GM04503 (cell line): Measurements from ENCODE around the gene SMIM29.
"Not testable (repeated sequence)": the region's sequence is repeated elsewhere in the genome, so short reads cannot be mapped to it uniquely, and the experiment has no call there.

ENCODE experiments used
- DNase-seq: peaks from one replicate; pipeline ENCODE4 v3.0.0-alpha.2; 2012; ENCODE audit warnings: low read depth

SMIM29 gene

GRCh38 chr6:34248727-34249468, at the start of gene SMIM29:
TSS of gene SMIM29 (minus strand) at chr6:34249006. CDS start at chr6:34247791, 1,215 bp downstream.
- peak; percentile 58 for DNase-seq

- DNase-seq: no peak
Observed at GRCh38 chr6:34295721-34296120, 46.9 kb upstream of the SMIM29 start.

- no peak for DNase-seq
Observed at GRCh38 chr6:34292954-34293353, 44.1 kb upstream of the SMIM29 start.

GRCh38 chr6:34289137-34289536, 40.3 kb upstream of the SMIM29 start:
- no peak for DNase-seq

GRCh38 chr6:34288581-34288980, 39.8 kb upstream of the SMIM29 start:
- DNase-seq: no peak

GRCh38 chr6:34285448-34286164, 36.8 kb upstream of the SMIM29 start:
- DNase-seq: no peak

GRCh38 chr6:34284563-34285447, 36.0 kb upstream of the SMIM29 start:
- peak; percentile 67 for DNase-seq

- DNase-seq: no peak
Observed at GRCh38 chr6:34281702-34282334, 33.0 kb upstream of the SMIM29 start.

- no peak for DNase-seq
Observed at GRCh38 chr6:34280216-34280615, 31.4 kb upstream of the SMIM29 start.

- DNase-seq: no peak
Observed at GRCh38 chr6:34278833-34279232, 30.0 kb upstream of the SMIM29 start.

- no peak for DNase-seq
Observed at GRCh38 chr6:34277763-34278112, 28.9 kb upstream of the SMIM29 start.

GRCh38 chr6:34276881-34277762, 28.3 kb upstream of the SMIM29 start:
- DNase-seq: no peak

GRCh38 chr6:34276191-34276590, 27.4 kb upstream of the SMIM29 start:
- DNase-seq: no peak

- no peak for DNase-seq
Observed at GRCh38 chr6:34275128-34275804, 26.5 kb upstream of the SMIM29 start.

- DNase-seq: no peak
Observed at GRCh38 chr6:34274129-34274528, 25.3 kb upstream of the SMIM29 start.

GRCh38 chr6:34273242-34273805, 24.5 kb upstream of the SMIM29 start:
- no peak for DNase-seq

- no peak for DNase-seq
Observed at GRCh38 chr6:34272013-34272926, 23.5 kb upstream of the SMIM29 start.

GRCh38 chr6:34269658-34270341, 21.0 kb upstream of the SMIM29 start:
- DNase-seq: not testable (repeated sequence)
